Sigmoid colon (tissue), 7 donors: ENCODE measurements around the gene CDKN1A. TPM values are rescaled to one million over a fixed set of nuclear protein-coding genes. Genes with fewer than 3 reads are reported as not detected.

ENCODE experiments used
- DNase-seq: peaks from one replicate; pipeline ENCODE4 v3.0.0-alpha.2; 2019
- H3K27ac ChIP-seq, 4 donors: fragments of 200-600 bp; sonication (generic); one replicate each; pipeline ENCODE4 v1.5.1; 2016 to 2019; ENCODE audit warnings: mild to moderate bottlenecking in 1 of 4
- H3K27me3 ChIP-seq, 3 donors: fragments of 200-600 bp; sonication (generic); one replicate each; pipeline ENCODE4 v1.5.1; 2019; ENCODE audit warnings: mild to moderate bottlenecking in 1 of 3
- H3K36me3 ChIP-seq, 4 donors: fragments of 200-600 bp; sonication (generic); one replicate each; pipeline ENCODE4 v1.5.1; 2016 to 2019
- H3K4me1 ChIP-seq, 4 donors: fragments of 200-600 bp; sonication (generic); one replicate each; pipeline ENCODE4 v1.5.1; 2017 to 2019
- H3K4me3 ChIP-seq, 4 donors: fragments of 200-600 bp; sonication (generic); one replicate each; pipeline ENCODE4 v1.5.1; 2017 to 2019; ENCODE audit warnings: mild to moderate bottlenecking in 2 of 4, moderate library complexity in 1 of 4
- H3K9me3 ChIP-seq, 4 donors: fragments of 200-600 bp in 3 of 4; sonication (generic) in 3 of 4; one replicate each; pipeline versions ENCODE4 v1.5.1 to v1.6.1; 2013 to 2019
- EP300 ChIP-seq, 4 donors: sonication (generic); formaldehyde crosslinking; IDR thresholded peaks; one replicate each; pipeline ENCODE4 v1.6.1; 2017; ENCODE audit warnings: antibody characterized with exemption in 4 of 4
- POLR2A ChIP-seq, 2 donors: fragments of 450-650 bp; IDR thresholded peaks; one replicate each; pipeline ENCODE4 v1.6.1; 2016; ENCODE audit warnings: antibody characterized with exemption in 2 of 2, mild to moderate bottlenecking in 2 of 2, moderate library complexity in 2 of 2
- POLR2AphosphoS5 ChIP-seq, 4 donors: sonication (generic); formaldehyde crosslinking; IDR thresholded peaks; one replicate each; pipeline ENCODE4 v1.6.1; 2017; ENCODE audit warnings: antibody characterized with exemption in 4 of 4
- WGBS, 2 donors: extraction: QIAGEN DNeasy Blood & Tissue Kit; methylation state at CpG; one replicate each; pipeline ENCODE4 v1.1.7; 2013; 5-methylcytosine and 5-hydroxymethylcytosine counted together
- intact Hi-C: fragments of 100-400 bp; cut with DNase I; formaldehyde crosslinking; loops from one replicate; pipeline ENCODE4 v1.15.1; 2023
- polyA plus RNA-seq, 3 donors: library from polyadenylated mRNA; stranded (reverse); fragments of 200-250 nt; gene quantifications; one replicate each; pipeline ENCODE4 v1.2.3, GENCODE V29; 2013
- total RNA-seq, 4 donors: library from RNA; depleted of rRNA; stranded (reverse); fragments of >200 nt; gene quantifications; one replicate each; pipeline ENCODE4 v1.1.0, GENCODE V29; 2016
- TF ChIP-seq, protein P1 (sequence below), 4 experiments: fragments of 450-650 bp in 3 of 4; fragments of 200-600 bp in 1 of 4; IDR thresholded peaks; one replicate each; pipeline ENCODE4 v1.5.1; 2016 to 2019; ENCODE audit warnings: antibody characterized with exemption in 4 of 4, mild to moderate bottlenecking in 3 of 4, moderate library complexity in 2 of 4
- donor health status: healthy with polysubstance abuse.
- donor health status: Bipolar disorder and iron deficiency.
- donor health status: healthy.

Gene CDKN1A
- total and polyA plus RNA-seq, 7 donors = 35.7 to 429 (median 255) TPM

DNA sequence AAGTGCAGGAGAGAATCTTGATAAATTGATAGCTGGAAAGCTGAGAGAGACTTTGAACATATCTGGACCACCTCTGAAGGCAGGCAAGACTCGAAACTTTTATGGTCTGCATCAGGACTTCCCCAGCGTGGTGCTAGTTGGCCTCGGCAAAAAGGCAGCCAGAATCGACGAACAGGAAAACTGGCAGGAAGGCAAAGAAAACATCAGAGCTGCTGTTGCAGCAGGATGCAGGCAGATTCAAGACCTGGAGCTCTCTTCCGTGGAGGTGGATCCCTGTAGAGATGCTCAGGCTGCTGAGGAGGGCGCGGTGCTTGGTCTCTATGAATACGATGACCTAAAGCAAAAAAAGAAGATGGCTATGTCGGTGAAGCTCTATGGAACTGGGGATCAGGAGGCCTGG lies 4.6 kb upstream of the CDKN1A start:
- no peak for DNase-seq
- Histone ChIP-seq H3K4me1 (peaks cover 0 to 20% (median 19%) of the 10 kb centered on the region in 4 donors), H3K36me3 (no peaks in the 10 kb centered on the region), H3K9me3 (no peaks in the 10 kb centered on the region), H3K4me3 (no peak overlapping the region), H3K27ac (no peak overlapping the region), H3K27me3 (no peaks in the 10 kb centered on the region)
- 89 to 92% methylated on average over 10 of the region's 10 CpGs for WGBS, 2 donors
- TF ChIP-seq, protein P1, sequence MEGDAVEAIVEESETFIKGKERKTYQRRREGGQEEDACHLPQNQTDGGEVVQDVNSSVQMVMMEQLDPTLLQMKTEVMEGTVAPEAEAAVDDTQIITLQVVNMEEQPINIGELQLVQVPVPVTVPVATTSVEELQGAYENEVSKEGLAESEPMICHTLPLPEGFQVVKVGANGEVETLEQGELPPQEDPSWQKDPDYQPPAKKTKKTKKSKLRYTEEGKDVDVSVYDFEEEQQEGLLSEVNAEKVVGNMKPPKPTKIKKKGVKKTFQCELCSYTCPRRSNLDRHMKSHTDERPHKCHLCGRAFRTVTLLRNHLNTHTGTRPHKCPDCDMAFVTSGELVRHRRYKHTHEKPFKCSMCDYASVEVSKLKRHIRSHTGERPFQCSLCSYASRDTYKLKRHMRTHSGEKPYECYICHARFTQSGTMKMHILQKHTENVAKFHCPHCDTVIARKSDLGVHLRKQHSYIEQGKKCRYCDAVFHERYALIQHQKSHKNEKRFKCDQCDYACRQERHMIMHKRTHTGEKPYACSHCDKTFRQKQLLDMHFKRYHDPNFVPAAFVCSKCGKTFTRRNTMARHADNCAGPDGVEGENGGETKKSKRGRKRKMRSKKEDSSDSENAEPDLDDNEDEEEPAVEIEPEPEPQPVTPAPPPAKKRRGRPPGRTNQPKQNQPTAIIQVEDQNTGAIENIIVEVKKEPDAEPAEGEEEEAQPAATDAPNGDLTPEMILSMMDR (IDR thresholded peaks at IDR 0.05) = no peak
- TF ChIP-seq POLR2A (IDR thresholded peaks at IDR 0.05) = no peak
- TF ChIP-seq EP300 (IDR thresholded peaks at IDR 0.05) = no peak
- TF ChIP-seq POLR2AphosphoS5 (IDR thresholded peaks at IDR 0.05) = no peak
- intact Hi-C loops = no loop called here

DNA sequence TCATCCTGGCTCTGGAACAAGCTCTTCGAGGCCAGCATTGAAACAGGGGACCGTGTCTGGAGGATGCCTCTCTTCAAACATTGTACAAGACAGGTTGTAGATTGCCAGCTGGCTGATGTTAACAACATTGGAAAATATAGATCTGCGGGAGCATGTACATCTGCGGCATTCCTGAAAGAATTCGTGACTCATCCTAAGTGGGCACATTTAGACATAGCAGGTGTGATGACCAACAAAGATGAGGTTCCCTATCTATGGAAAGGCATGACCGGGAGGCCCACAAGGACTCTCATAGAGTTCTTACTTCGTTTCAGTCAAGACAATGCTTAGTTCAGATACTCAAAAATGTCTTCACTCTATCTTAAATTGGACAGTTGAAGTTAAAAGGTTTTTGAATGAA lies 3.6 kb upstream of the CDKN1A start:
- Histone ChIP-seq H3K36me3 (no peaks in the 10 kb centered on the region), H3K9me3 (no peaks in the 10 kb centered on the region), H3K4me3 (no peak overlapping the region), H3K27me3 (no peaks in the 10 kb centered on the region), H3K4me1 (peaks cover 0 to 26% (median 20%) of the 10 kb centered on the region in 4 donors), H3K27ac (no peak overlapping the region)
- TF ChIP-seq, protein P1 (IDR thresholded peaks at IDR 0.05) = no peak
- TF ChIP-seq EP300 (IDR thresholded peaks at IDR 0.05) = no peak
- TF ChIP-seq POLR2AphosphoS5 (IDR thresholded peaks at IDR 0.05) = no peak
- no peak for TF ChIP-seq POLR2A (IDR thresholded peaks at IDR 0.05)
- intact Hi-C loops = no loop called here
- WGBS, 2 donors = 93% methylated on average over 7 of the region's 7 CpGs
- DNase-seq = no peak

DNA sequence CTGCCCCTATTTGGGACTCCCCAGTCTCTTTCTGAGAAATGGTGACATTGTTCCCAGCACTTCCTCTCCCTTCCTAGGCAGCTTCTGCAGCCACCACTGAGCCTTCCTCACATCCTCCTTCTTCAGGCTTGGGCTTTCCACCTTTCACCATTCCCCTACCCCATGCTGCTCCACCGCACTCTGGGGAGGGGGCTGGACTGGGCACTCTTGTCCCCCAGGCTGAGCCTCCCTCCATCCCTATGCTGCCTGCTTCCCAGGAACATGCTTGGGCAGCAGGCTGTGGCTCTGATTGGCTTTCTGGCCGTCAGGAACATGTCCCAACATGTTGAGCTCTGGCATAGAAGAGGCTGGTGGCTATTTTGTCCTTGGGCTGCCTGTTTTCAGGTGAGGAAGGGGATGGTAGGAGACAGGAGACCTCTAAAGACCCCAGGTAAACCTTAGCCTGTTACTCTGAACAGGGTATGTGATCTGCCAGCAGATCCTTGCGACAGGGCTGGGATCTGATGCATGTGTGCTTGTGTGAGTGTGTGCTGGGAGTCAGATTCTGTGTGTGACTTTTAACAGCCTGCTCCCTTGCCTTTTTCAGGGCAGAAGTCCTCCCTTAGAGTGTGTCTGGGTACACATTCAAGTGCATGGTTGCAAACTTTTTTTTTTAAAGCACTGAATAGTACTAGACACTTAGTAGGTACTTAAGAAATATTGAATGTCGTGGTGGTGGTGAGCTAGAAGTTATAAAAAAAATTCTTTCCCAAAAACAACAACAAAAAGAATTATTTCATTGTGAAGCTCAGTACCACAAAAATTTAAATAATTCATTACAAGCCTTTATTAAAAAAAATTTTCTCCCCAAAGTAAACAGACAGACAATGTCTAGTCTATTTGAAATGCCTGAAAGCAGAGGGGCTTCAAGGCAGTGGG lies 2.1 kb upstream of the CDKN1A start:
- Histone ChIP-seq H3K4me1 (peaks cover 0 to 34% (median 26%) of the 10 kb centered on the region in 4 donors), H3K9me3 (no peaks in the 10 kb centered on the region), H3K4me3 (no peak overlapping the region), H3K36me3 (no peaks in the 10 kb centered on the region), H3K27me3 (no peaks in the 10 kb centered on the region), H3K27ac (peak overlapping the region; percentile 97 to 100 (median 100))
- 82 to 83% methylated on average over 4 of the region's 4 CpGs for WGBS, 2 donors
- DNase-seq = no peak
- TF ChIP-seq POLR2AphosphoS5 (IDR thresholded peaks at IDR 0.05) (no peak), POLR2A (IDR thresholded peaks at IDR 0.05) (no peak), EP300 (IDR thresholded peaks at IDR 0.05) (no peak)
- TF ChIP-seq, protein P1 (IDR thresholded peaks at IDR 0.05) = no peak
- intact Hi-C loops = loop anchor here (2.0 kb wide), 1 partner anchor 16 kb away; no protein-coding TSS in a partner anchor

DNA sequence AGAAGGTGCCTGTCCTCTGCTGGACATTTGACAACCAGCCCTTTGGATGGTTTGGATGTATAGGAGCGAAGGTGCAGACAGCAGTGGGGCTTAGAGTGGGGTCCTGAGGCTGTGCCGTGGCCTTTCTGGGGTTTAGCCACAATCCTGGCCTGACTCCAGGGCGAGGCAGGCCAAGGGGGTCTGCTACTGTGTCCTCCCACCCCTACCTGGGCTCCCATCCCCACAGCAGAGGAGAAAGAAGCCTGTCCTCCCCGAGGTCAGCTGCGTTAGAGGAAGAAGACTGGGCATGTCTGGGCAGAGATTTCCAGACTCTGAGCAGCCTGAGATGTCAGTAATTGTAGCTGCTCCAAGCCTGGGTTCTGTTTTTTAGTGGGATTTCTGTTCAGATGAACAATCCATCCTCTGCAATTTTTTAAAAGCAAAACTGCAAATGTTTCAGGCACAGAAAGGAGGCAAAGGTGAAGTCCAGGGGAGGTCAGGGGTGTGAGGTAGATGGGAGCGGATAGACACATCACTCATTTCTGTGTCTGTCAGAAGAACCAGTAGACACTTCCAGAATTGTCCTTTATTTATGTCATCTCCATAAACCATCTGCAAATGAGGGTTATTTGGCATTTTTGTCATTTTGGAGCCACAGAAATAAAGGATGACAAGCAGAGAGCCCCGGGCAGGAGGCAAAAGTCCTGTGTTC lies 1.3 kb upstream of the CDKN1A start:
- H3K4me3 ChIP-seq = no peak overlapping the region
- no peaks in the 10 kb centered on the region for H3K27me3 ChIP-seq
- H3K27ac ChIP-seq = peak overlapping the region; percentile 97 to 100 (median 100)
- intact Hi-C loops = loop anchor here (2.0 kb wide), 1 partner anchor 16 kb away; no protein-coding TSS in a partner anchor
- H3K4me1 ChIP-seq = peaks cover 0 to 42% (median 31%) of the 10 kb centered on the region in 4 donors
- 60 to 69% methylated on average over 7 of the region's 7 CpGs for WGBS, 2 donors
- TF ChIP-seq EP300 (IDR thresholded peaks at IDR 0.05) = no peak
- TF ChIP-seq POLR2AphosphoS5 (IDR thresholded peaks at IDR 0.05) = no peak
- TF ChIP-seq POLR2A (IDR thresholded peaks at IDR 0.05) = no peak
- TF ChIP-seq, protein P1 (IDR thresholded peaks at IDR 0.05) = no peak
- no peaks in the 10 kb centered on the region for H3K36me3 ChIP-seq
- DNase-seq = no peak
- no peaks in the 10 kb centered on the region for H3K9me3 ChIP-seq
